ENCODE measurements around the gene CX3CR1. TPM values are rescaled to one million over a fixed set of nuclear protein-coding genes. Genes with fewer than 3 reads are reported as not detected.

CX3CR1 gene
- total RNA-seq, result under 1 TPM; 0.14 to 0.27 TPM
- polyA plus RNA-seq (2013, experiment 1 of 2), result 25.4 TPM
- polyA plus RNA-seq (2013, experiment 2 of 2), result 13.3 TPM
- total RNA-seq, result 0 to 33.1 (median 0.71) reads per million in 172 experiments

DNA sequence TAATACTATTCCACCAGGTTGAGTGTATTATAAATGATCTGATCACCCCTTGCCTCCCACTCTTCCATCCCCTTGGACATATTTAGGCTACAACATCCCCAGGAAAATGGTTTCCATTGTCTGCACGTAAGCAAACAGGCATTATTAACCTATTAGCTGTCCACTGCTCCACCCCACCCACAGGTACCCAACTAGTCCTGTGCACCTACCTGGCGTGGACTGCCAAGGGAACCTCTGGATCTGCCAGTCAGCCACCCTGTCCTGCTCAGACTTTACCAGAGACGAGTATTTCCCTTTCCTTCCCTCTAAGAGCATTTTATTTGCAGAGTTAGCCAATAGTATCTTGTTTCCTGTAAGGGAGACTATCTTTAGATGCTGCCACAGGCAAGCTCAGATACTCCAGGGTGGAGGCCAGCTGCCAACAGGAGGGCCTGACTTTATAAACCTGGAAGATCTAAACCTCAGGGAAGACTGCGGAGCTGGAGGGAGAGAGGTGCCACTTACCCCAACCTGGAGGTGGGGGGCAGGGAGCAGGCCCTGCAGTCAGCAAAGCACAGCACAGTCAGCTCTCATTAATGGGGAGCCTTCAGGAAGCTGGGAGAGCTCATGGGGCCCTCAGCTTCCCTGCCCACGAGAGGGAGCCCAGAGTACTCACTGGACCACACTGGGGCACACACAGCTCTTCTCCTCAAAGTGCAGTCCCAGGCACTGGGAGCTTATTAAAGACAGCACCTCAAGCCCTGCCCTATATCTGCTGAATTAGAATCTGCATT is at the start of gene CX3CR1:
CX3CR1 (minus strand) TSS at position 292 of the 773 bp plus-strand sequence. CDS start 13,527 bp downstream, outside the sequence.
- ChIA-PET CTCF (interaction anchor here (0.5 to 1.7 kb wide), 4 partner anchors 8 to 118 kb away, joined by 3 to 7 read pairs (median 5); no protein-coding TSS in a partner anchor), POLR2A (interaction anchor here (1.2 kb wide), 1 partner anchor 12 kb away, joined by 3 read pairs; no protein-coding TSS in a partner anchor)
- Histone ChIP-seq H3K36me3 (ENCODE audit: insufficient read depth, low read length) (no peaks in the 10 kb centered on the region), H3K9me3 (ENCODE audit: control insufficient read depth in 1 of 2, insufficient read depth in 1 of 2, low read length in 2 of 2) (no peaks in the 10 kb centered on the region), H3K4me3 (ENCODE audit: low read length) (peak within 1 kb of the TSS; percentile 49), H3K27me3 (ENCODE audit: control insufficient read depth in 1 of 2, insufficient read depth in 2 of 2, low read length in 2 of 2) (no peaks in the 10 kb centered on the region), H3K27ac (ENCODE audit: low read depth in 1 of 2, low read length in 2 of 2) (no peak within 1 kb of the TSS), H3K4me1 (ENCODE audit: insufficient read depth, low read length) (peaks cover 45% of the 10 kb centered on the region)
- no peak within 1 kb of the TSS for H3K4me3 Mint-ChIP-seq
- H3K27me3 Mint-ChIP-seq, result no peaks in the 10 kb centered on the region
- peaks cover 11% of the 10 kb centered on the region for H3K4me1 Mint-ChIP-seq (ENCODE audit: low read depth)
- no peak within 1 kb of the TSS for H3K27ac Mint-ChIP-seq
- H3K9me3 Mint-ChIP-seq, result no peaks in the 10 kb centered on the region
- intact Hi-C loops (cut with DNase I, micrococcal nuclease), result loop anchor here in 1 of 2 experiments (10.0 kb wide), 1 partner anchor 785 kb away; the partner anchor contains the start of gene EXOG
- ATAC-seq (ENCODE audit: poor library complexity) (no peak), DNase-seq (no peak)
- TF ChIP-seq, protein P1, sequence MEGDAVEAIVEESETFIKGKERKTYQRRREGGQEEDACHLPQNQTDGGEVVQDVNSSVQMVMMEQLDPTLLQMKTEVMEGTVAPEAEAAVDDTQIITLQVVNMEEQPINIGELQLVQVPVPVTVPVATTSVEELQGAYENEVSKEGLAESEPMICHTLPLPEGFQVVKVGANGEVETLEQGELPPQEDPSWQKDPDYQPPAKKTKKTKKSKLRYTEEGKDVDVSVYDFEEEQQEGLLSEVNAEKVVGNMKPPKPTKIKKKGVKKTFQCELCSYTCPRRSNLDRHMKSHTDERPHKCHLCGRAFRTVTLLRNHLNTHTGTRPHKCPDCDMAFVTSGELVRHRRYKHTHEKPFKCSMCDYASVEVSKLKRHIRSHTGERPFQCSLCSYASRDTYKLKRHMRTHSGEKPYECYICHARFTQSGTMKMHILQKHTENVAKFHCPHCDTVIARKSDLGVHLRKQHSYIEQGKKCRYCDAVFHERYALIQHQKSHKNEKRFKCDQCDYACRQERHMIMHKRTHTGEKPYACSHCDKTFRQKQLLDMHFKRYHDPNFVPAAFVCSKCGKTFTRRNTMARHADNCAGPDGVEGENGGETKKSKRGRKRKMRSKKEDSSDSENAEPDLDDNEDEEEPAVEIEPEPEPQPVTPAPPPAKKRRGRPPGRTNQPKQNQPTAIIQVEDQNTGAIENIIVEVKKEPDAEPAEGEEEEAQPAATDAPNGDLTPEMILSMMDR (IDR thresholded peaks at IDR 0.05), result no peak
- no peaks in the 10 kb centered on the region for H3K36me3 Mint-ChIP-seq (ENCODE audit: low read depth)

GRCh38 chr3:39329493-39329892 is 49.7 kb upstream of the CX3CR1 start, which contains the start of gene CCR8:
CCR8 (plus strand) TSS chr3:39329709; CDS start chr3:39332332, 2,623 bp downstream.
- intact Hi-C loops (cut with DNase I, micrococcal nuclease), result no loop called here
- Histone ChIP-seq H3K4me1 (ENCODE audit: insufficient read depth, low read length) (peaks cover 31% of the 10 kb centered on the region), H3K36me3 (ENCODE audit: insufficient read depth, low read length) (no peaks in the 10 kb centered on the region), H3K27me3 (ENCODE audit: control insufficient read depth in 1 of 2, insufficient read depth in 2 of 2, low read length in 2 of 2) (no peaks in the 10 kb centered on the region), H3K9me3 (ENCODE audit: control insufficient read depth in 1 of 2, insufficient read depth in 1 of 2, low read length in 2 of 2) (no peaks in the 10 kb centered on the region), H3K4me3 (ENCODE audit: low read length) (peak within 1 kb of the TSS; percentile 19), H3K27ac (ENCODE audit: low read depth in 1 of 2, low read length in 2 of 2) (peak within 1 kb of the TSS in 1 of 2 donors; percentile 6)
- ATAC-seq (ENCODE audit: poor library complexity), result peak; percentile 60
- Mint-ChIP-seq H3K27me3 (no peaks in the 10 kb centered on the region), H3K4me3 (peak within 1 kb of the TSS; percentile 66), H3K4me1 (ENCODE audit: low read depth) (peaks cover 22% of the 10 kb centered on the region), H3K9me3 (no peaks in the 10 kb centered on the region), H3K36me3 (ENCODE audit: low read depth) (no peaks in the 10 kb centered on the region), H3K27ac (peak within 1 kb of the TSS; percentile 42)
- TF ChIP-seq, protein P1 (IDR thresholded peaks at IDR 0.05), result no peak
- CTCF ChIA-PET, result no interaction called here
- DNase-seq, result peak in 2 of 14 experiments; percentile 18 to 25
- POLR2A ChIA-PET, result no interaction called here

DNA sequence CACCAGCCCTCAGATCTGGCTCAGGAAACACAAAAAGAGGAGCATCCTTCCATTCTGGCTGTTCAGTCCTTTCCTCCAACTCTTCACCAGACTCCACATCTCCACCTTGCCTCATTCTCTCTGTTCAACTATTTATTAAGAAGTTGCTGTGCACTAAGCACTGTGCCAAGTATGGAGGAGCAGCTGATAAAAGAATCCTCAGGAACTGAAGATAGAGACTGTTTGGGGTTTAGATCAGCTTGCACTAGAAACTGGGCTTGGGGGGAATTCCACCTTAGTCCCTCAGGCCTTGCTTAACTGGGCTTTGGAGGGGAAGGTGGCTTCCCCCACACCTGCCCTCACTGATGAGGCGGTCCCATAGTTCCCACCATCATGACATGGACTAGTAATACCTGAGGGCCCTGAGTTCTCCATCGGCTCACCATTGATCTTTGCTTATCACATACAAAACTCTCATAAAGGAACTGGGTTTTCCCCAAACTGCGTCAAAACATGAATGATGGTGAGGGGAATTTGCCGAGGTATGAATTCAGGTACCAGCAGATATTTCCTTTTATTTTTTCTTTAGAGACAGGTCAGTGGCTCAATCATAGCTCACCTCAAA is 48.0 kb upstream of the CX3CR1 start:
- TF ChIP-seq, protein P1 (IDR thresholded peaks at IDR 0.05), result no peak
- ATAC-seq (ENCODE audit: poor library complexity), result peak; percentile 63
- peaks cover 31% of the 10 kb centered on the region for H3K4me1 Mint-ChIP-seq (ENCODE audit: low read depth)
- H3K4me3 Mint-ChIP-seq, result no peak overlapping the region
- Histone ChIP-seq H3K4me1 (ENCODE audit: insufficient read depth, low read length) (peaks cover 44% of the 10 kb centered on the region), H3K4me3 (ENCODE audit: low read length) (no peak overlapping the region), H3K27me3 (ENCODE audit: control insufficient read depth in 1 of 2, insufficient read depth in 2 of 2, low read length in 2 of 2) (no peaks in the 10 kb centered on the region), H3K9me3 (ENCODE audit: control insufficient read depth in 1 of 2, insufficient read depth in 1 of 2, low read length in 2 of 2) (no peaks in the 10 kb centered on the region), H3K36me3 (ENCODE audit: insufficient read depth, low read length) (no peaks in the 10 kb centered on the region), H3K27ac (ENCODE audit: low read depth in 1 of 2, low read length in 2 of 2) (peak overlapping the region in 1 of 2 donors; percentile 1)
- ChIA-PET CTCF (no interaction called here), POLR2A (no interaction called here)
- H3K27ac Mint-ChIP-seq, result peak overlapping the region; percentile 16
- no peaks in the 10 kb centered on the region for H3K36me3 Mint-ChIP-seq (ENCODE audit: low read depth)
- no peaks in the 10 kb centered on the region for H3K27me3 Mint-ChIP-seq
- peak in 4 of 14 experiments; percentile 6 to 75 (median 48) for DNase-seq
- H3K9me3 Mint-ChIP-seq, result no peaks in the 10 kb centered on the region
- intact Hi-C loops (cut with DNase I, micrococcal nuclease), result no loop called here

Measured in CD4-positive, alpha-beta T cell (primary cell).